GM19099 (cell line): Measurements from ENCODE around the gene TANGO2.

Experiments used
- POLR2A ChIP-seq: IDR thresholded peaks from 3 replicates; pipeline ENCODE4 v1.6.1; 2011; ENCODE audit warnings: low read depth; ENCODE audit not compliant: insufficient read length; ENCODE audit errors: extremely low read depth

Gene TANGO2

DNA sequence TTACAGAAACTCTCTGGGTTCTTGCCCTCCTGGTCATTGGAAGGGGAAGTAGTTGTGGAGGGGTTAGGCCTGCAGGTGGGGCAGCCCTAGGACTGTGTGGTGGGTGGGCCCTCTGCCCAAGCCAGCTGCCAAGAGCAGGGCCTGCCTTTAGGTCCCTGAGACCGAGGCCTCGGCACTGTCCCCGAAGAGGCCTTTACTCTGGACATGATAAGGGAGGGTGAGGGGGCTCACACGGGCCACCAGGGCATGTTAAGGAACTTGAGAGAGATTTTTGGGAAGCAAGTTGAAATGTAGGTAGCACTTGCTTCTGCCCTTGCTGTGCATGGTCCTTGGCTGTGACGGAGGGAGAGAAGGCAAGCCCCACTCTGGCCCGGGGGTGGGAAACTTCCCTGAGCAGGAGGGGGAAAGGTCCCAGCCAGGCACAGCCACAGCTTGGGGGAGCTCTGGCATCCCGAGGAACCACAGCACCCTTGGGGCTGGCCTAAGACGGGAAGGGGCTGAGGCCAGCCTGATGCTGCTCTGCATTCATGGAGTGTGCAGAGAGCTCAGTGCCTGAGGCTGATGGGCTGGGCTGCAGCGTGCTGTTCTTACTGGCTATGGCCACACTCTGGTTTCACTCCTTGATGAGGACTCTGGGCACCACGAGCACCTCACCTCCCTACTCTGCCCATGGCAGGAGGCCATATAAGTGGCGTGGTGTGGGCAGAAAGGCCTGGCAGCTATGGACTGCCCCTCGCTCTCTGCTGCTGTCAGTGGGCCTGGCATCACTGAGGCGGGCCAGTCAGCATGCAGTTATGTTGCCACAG, 87.2 kb downstream of the TANGO2 start:
- no peak for TF ChIP-seq POLR2A

DNA sequence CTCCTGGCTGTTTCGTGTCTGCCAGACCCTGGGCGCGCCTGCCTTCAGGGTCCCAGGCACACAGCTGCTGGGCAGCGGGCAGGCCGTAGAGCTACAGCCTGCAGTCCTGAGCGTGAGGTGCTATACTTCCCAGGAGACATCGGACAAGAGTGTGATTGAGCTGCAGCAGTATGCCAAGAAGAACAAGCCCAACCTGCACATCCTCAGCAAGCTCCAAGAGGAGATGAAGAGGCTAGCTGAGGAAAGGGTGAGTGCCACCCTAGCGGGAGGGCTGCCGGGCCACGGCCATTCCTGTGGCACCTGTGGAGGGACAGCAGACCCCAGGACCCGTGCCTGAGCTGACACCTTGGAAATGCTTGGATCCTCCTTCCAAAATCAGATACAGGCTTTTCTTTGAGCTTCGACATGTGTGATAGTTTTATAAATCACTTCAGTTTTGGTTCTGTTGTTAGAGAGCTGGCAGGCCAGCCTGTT, 87.9 kb downstream of the TANGO2 start:
- TF ChIP-seq POLR2A: no peak

DNA sequence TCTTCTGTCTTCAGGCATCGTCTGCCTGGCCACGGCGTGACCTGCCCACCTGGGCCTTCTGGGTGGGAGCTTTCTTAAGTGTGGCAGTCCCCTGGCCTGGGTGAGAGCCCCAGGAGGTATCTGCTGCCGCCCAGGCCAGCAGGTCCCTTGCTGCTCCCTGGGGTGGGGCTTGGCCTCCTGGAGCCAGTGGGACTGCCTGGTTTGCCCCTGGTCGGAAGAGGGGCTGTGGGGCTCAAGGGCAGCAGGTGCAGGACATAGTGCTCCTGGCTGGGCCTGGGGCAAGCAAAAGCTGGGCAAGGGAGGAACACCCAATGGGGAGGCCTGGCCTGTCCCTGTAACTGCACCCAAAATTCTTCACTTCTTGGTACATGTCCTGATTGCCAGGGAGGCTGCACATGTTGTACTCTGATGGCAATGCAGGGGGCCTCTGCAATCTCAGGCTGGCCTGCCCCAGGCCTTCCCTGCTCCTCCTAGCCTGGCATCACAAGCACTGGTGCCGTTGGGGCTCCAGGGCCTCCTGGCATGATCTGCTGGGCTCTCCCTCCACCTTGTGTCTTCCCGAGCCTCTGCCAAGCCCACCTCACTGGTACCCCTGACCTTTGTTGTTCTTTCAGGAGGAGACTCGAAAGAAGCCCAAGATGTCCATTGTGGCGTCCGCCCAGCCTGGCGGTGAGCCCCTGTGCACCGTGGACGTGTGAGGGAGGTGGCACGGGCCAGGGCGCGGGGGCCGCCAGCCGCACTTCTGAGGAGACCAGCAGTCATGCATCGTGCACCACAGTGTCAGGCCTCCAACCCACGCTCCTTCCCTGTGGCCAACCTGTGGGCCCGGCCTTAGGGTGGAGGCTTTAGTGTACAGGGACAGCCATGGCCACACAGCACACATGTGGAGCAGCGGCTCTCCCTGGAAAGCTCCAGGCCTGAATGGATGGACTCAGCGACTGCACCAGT, 88.8 kb downstream of the TANGO2 start:
- no peak for TF ChIP-seq POLR2A

DNA sequence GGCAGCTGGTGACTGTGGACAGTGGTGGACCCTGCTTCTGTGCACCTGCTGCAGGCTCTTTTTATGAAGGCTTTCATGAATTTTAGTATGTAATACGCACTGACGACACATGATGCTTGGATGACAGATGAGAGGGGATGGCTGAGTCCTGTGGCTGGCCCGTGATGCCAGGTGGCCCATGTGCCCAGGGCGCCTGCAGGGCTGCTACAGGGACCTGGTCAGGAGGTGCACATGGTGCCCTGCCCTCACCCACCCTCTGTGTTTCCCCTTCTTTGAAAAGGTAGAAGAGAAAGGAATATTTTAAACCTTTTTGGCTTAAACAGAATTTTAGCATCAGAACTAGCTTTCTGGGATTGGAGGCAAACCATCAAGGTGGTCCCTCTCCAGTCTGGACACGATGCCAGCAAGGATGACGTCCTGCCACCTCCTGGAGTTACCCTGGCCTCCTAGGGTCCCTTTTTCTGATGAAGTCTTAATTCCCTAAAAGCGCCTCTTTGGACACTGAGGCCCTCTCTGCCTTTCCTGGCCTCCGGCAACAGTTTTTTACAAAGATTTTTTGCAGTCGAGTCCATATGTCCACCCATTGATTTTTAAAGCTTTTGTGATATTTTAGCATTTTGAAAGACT, 89.6 kb downstream of the TANGO2 start:
- no peak for TF ChIP-seq POLR2A

DNA sequence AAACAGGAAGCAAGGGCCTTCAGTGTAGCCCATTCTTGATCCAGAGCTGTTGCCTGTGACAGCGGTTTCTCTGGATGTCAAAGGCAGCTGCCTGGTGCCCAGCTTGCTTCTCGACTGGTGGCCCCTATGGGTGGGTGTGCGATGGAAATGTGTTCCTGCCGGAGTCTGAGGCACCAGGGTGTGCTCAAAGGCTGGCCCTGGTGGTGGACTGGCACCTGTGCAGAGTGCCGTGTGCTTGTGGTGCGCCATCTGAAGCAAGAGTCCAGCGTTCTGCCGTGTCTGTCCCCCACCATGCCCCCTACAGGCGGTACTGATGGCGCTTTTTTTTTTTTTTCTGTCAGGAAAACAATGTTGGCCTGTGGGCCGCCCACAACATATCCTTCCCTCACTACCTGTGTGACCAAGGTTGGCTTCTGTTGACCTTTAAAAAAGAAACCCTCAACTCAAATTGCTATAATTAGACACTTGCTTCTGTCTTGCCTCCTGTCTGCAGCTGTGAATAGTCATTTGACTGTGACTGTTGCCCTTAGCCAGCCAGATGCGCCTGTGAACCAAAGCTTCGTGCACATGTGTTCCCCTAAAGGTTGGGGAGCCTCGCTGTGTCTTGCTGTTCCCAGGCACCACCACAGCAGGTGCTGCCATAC, 90.3 kb downstream of the TANGO2 start:
- TF ChIP-seq POLR2A: no peak

DNA sequence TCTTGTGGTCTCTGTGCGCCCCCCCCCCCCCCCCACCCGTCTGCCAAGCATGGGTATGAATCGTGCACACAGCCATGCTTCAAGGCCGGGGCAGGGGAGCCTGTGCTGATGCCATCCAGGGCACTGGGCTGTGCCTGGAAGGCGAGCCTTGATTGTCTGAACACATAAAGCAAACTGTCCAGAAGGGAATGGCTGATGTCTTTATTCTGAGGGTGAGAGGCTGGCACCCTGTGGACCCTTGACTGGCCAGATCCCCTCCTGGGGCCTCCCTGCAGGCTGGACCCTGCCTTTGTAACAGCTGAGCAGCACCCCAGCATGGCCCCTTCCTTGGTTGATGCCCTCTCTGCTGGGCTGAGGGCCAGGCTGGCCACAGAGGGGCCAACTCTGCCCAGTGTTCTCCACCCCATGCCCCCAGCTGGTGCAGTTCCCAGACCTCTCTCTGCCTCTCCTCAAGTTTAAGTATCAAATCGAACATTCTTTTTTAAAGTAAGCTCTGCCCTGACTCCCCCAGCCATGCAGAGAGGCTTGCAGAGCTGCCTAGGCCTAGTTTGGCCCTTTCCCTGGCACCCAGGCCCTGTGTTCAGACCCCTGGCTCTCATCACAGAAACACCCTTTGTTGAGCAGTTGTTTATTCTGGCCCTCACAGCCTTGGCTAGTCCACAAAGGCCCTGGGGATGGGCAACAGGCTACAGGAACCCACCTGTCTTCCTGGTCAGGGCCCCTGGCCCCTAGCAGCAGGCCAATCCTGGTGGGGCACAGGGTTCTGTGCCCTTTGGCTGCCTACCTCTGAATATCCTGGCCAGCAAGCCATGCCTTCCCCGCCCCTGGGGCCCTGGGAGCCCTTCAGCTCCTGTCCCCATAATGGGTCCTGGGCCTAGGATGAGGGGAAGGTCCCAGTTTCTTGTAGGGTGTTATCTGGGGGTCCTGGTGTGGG, 91.0 kb downstream of the TANGO2 start:
- no peak for TF ChIP-seq POLR2A

DNA sequence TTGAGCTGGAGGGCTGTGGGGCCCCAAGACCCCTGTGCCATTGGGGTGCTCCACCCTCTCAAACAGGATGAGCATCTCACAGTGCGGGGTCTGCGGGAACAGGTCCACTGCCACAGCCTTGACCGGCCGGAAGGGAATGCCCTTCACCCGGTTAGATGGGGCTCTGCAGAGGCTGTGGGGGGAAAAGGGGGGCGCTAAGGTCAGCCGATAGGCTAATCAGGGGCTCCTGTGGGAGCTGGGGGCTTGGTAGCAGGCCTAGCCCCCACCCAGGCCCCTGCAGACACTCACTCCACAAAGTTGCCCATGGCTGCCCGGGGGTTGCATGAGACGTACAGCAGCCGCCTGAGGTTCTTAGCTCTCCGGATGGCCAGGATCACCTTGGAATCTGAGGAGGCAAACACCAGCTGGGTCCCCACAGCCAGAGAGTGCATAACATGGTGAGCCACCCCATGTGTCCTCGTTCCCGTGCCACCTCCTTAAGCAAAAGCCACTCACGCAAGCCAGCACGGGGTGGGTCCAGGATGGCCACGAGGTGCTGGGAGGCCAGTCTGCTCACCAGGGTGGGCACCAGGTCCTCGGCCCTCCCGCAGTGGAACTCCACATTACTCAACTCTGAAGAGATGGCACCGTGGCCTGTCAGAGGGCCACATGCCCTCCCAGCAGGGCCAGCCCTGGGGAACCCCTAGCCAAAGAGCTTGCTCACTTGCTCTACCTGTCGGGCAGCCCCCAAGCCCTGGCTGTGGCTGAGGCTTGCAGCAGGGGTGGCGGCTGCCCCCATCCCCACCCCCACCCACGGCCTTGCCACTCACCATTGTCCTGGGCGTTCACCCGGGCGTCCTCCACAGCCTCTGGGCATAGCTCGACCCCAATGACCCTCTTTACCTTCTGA, 92.0 kb downstream of the TANGO2 start:
- no peak for TF ChIP-seq POLR2A

DNA sequence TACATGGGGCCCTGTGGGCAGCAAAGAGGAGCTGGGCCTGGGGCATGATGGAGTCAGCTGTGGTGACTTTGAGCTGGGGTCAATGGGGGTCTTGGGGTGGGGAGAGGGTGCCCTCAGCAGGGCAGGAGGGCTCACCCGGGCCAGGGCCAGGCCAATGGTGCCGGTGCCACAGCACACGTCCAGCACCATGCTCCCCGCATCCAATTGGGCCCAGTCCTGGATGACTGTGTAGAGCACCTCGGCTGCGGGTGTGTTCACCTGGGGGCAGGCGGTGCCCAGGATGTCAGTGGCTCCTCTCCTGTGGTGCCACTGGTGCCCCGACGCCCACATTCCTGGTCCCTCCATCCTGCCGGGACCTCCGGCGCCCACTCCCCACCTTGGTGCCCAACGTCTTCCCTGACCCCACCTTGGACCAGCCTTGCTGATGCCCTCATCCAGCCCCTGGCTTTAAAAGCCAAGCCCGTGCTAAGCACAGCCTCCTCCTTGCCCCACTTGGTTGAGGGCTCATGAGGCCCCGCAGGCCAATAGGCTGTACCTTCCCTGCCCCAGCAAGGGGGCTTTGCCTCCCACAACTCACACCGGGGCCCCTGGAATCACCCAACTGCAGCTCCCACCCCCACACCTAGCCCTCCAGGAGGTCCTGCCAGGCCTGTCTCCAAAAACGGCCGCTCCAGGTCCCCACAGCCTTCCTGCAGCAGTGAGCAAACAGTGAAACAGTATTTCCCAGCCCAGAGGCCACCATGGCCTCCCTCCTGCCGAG, 92.8 kb downstream of the TANGO2 start:
- no peak for TF ChIP-seq POLR2A

DNA sequence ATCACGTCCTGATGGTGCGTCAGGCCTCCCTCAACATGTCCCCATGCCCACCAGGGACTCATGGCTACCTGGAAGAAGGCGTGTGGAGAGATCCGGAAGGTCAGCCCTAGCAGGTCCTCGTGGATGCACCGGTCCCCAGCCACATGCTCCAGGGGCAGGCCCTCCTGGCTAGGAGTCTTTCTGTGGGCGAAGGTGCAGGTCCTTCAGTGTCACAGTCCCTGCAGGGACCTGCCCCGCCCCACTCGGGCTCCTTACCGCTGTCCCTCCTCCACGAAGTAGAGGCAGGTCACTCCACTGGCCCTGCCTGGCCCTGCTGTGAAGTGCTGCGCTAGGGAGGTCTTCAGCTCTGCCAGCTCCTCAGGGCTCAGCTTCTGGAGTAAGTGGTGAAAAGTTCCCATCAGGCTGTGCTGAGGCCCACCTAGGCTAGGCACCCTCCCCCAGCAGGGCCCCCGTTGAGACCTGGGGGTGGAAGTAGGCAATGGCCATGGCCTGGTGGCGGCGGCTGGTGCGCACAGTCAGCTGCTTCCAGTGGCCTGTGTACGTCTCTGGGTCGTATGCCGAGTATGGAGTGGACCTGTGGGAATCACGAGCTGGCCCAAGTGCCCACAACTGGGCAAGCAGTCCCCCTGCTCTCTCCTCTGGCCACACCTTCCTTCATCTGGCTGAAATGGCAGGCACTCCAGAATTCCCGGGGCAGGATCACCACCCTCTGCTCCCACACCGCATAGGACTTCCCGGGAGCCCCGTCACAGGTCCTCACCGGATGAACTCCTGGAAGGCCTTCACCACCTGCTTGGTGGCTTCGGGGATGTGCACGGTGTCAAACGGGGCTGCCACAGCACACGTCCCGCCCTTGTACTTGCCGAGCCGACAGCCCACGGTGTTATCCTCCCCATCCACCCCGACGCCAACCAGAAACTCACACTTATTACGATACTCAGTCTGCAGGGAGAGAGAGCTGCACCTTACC, 93.9 kb downstream of the TANGO2 start:
- TF ChIP-seq POLR2A: no peak

DNA sequence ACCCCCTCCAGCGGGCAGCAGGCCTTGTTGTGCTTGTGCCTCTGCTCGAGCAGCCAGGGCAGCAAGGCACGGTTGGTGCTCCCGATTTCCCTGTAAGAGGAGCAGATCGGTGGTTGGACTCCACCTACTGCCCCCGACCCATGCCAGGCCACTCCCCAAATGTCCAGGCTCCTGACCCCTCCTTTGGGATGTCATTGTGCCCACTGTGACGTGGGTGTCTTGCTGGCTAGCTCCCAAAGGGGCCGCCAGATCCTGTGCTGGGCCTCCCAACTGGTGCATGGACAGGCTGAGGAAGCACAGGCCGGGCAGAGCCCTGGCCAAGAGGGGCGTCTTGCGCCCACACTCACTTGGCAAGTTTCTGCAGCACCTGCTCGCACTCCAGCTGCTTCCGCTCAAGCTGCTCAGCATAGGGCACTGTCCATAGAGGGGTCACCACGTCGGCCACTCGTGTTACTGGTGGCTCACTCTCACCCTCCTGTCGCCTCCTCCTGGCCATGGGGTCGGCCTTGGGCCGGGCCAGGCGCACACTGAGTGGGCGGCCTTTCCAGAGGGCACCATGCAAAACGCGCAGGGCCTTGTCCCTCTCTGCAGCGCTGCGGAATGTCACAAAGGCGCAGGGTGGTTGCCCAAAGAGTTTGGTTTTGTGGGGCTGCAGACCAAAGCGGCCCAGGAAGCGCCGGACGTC, 94.9 kb downstream of the TANGO2 start, which contains the start of gene RANBP1:
Gene RANBP1 (plus strand): TSS at position 414 of the 685 bp plus-strand sequence. CDS start 81 bp downstream, at position 495.
- TF ChIP-seq POLR2A: no peak
